HepG2 (cell line): ENCODE data around the gene PCDH12. TPM values are rescaled to one million over a fixed set of nuclear protein-coding genes. Genes with fewer than 3 reads are reported as not detected.

Experiments used
- ATF3 ChIP-seq: sonication (generic); formaldehyde crosslinking; IDR thresholded peaks from 2 replicates; pipeline ENCODE4 v1.4.0; 2020; ENCODE audit warnings: missing genetic modification reagents
- FOXO1 ChIP-seq: sonication (generic); formaldehyde crosslinking; IDR thresholded peaks from 2 replicates; pipeline ENCODE4 v1.4.0; 2020; ENCODE audit warnings: missing genetic modification reagents
- GLI4 ChIP-seq: sonication (generic); formaldehyde crosslinking; IDR thresholded peaks from 2 replicates; pipeline ENCODE4 v1.5.1; 2020; ENCODE audit warnings: missing genetic modification reagents, mild to moderate bottlenecking, moderate library complexity, borderline replicate concordance
- GMEB1 ChIP-seq: sonication (generic); formaldehyde crosslinking; IDR thresholded peaks from 2 replicates; pipeline ENCODE4 v1.5.1; 2020; ENCODE audit warnings: missing genetic modification reagents, mild to moderate bottlenecking, borderline replicate concordance
- GTF3A ChIP-seq: sonication (generic); formaldehyde crosslinking; conservative IDR thresholded peaks from 2 replicates; pipeline ENCODE4 v1.4.0; 2020; ENCODE audit warnings: mild to moderate bottlenecking, missing genetic modification reagents
- IRF9 ChIP-seq: sonication (generic); formaldehyde crosslinking; IDR thresholded peaks from 2 replicates; pipeline ENCODE4 v1.8.0; 2022; ENCODE audit warnings: missing genetic modification reagents, mild to moderate bottlenecking, borderline replicate concordance
- MTA3 ChIP-seq: sonication (generic); formaldehyde crosslinking; IDR thresholded peaks from 2 replicates; pipeline ENCODE4 v1.4.0; 2020; ENCODE audit warnings: missing genetic modification reagents
- PAWR ChIP-seq: sonication (generic); formaldehyde crosslinking; IDR thresholded peaks from 2 replicates; pipeline ENCODE4 v1.4.0; 2020; ENCODE audit warnings: missing genetic modification reagents, mild to moderate bottlenecking, borderline replicate concordance
- PHF5A ChIP-seq: IDR thresholded peaks from one replicate; pipeline ENCODE4 v1.6.1; 2018; ENCODE audit warnings: low read depth, missing genetic modification reagents; ENCODE audit not compliant: unreplicated experiment
- SATB2 ChIP-seq: sonication (generic); formaldehyde crosslinking; IDR thresholded peaks from 2 replicates; pipeline ENCODE4 v1.5.0; 2020; ENCODE audit warnings: missing genetic modification reagents
- SNAPC2 ChIP-seq: sonication (generic); formaldehyde crosslinking; IDR thresholded peaks from 2 replicates; pipeline ENCODE4 v1.8.1; 2022; ENCODE audit warnings: mild to moderate bottlenecking, missing genetic modification reagents
- THAP11 ChIP-seq: IDR thresholded peaks from 2 replicates; pipeline ENCODE4 v1.6.1; 2016; ENCODE audit warnings: missing biosample characterization, missing genetic modification reagents
- ZBTB26 ChIP-seq: IDR thresholded peaks from 2 replicates; pipeline ENCODE4 v1.6.1; 2016; ENCODE audit warnings: missing compliant biosample characterization, missing genetic modification reagents, borderline replicate concordance
- ZFP36L1 ChIP-seq: sonication (generic); formaldehyde crosslinking; IDR thresholded peaks from 2 replicates; pipeline ENCODE4 v1.8.0; 2022; ENCODE audit warnings: mild to moderate bottlenecking, missing genetic modification reagents, moderate library complexity
- ZMYM4 ChIP-seq: sonication (generic); formaldehyde crosslinking; IDR thresholded peaks from 2 replicates; pipeline ENCODE4 v1.8.1; 2023; ENCODE audit warnings: mild to moderate bottlenecking, missing genetic modification reagents
- ZNF496 ChIP-seq: sonication (generic); formaldehyde crosslinking; IDR thresholded peaks from 2 replicates; pipeline ENCODE4 v1.8.1; 2023; ENCODE audit warnings: mild to moderate bottlenecking, moderate library complexity, missing genetic modification reagents; ENCODE audit not compliant: insufficient replicate concordance
- ZNF7 ChIP-seq: IDR thresholded peaks from 2 replicates; pipeline ENCODE4 v1.6.1; 2016; ENCODE audit warnings: missing biosample characterization, missing genetic modification reagents
- ZNF770 ChIP-seq: sonication (generic); formaldehyde crosslinking; IDR thresholded peaks from 2 replicates; pipeline ENCODE4 v1.5.0; 2020; ENCODE audit warnings: mild to moderate bottlenecking, missing genetic modification reagents
- ZSCAN29 ChIP-seq: sonication (generic); formaldehyde crosslinking; conservative IDR thresholded peaks from 2 replicates; pipeline ENCODE4 v1.4.0; 2020; ENCODE audit warnings: mild to moderate bottlenecking, missing genetic modification reagents
- polyA plus RNA-seq, 8 experiments: library from polyadenylated mRNA; depleted of rRNA in 3 of 8; stranded (reverse) in 7 of 8; unstranded in 1 of 8; fragments of >200 nt; fragmentation: Illumina TruSeq in 4 of 8; extraction: Trizol in 4 of 8; gene quantifications; 2 replicates each; pipeline versions ENCODE4 v1.2.1 to v1.2.3, GENCODE V29; 2011 to 2016; ENCODE audit warnings: low read depth in 4 of 8, missing spikeins in 1 of 8, mixed read lengths in 1 of 8; ENCODE audit not compliant: insufficient read depth in 1 of 8
- total RNA-seq, 5 experiments: library from RNA; depleted of rRNA; stranded (reverse); fragments of >200 nt; fragmentation: Illumina TruSeq; extraction: Trizol; gene quantifications; 2 replicates each; pipeline ENCODE4 v1.2.3, GENCODE V29; 2016; ENCODE audit warnings: low read depth in 1 of 5

PCDH12 gene
- total and polyA plus RNA-seq, 2 of the 13 experiments (the other 11 are each of a cell fraction or from before 2014, with no cell fraction given) = not detected

- TF ChIP-seq ZFP36L1 (CRISPR knock-in tag) (peak; percentile 82; the same call in 1 of the 2 replicates), ZNF770 (CRISPR knock-in tag) (no peak), GMEB1 (CRISPR knock-in tag) (peak; percentile 80), PHF5A (no peak), GLI4 (CRISPR knock-in tag) (peak; percentile 57; the same call in 1 of the 2 replicates), SNAPC2 (CRISPR knock-in tag) (peak; percentile 51; the same call in 1 of the 2 replicates), PAWR (0 out of 2 replicates have a peak, but pooled peaks have one; percentile 73), ATF3 (CRISPR knock-in tag) (no peak), IRF9 (CRISPR knock-in tag) (peak; percentile 83; the same call in 1 of the 2 replicates), ZSCAN29 (CRISPR knock-in tag) (peak; percentile 85), ZBTB26 (CRISPR knock-in tag) (peak; percentile 67; the same call in 1 of the 2 replicates), ZNF7 (CRISPR knock-in tag) (peak; percentile 53; the same call in 1 of the 2 replicates), FOXO1 (CRISPR knock-in tag) (no peak; the same call in 1 of the 2 replicates), THAP11 (CRISPR knock-in tag) (peak; percentile 86), ZNF496 (no peak), SATB2 (CRISPR knock-in tag) (0 out of 2 replicates have a peak, but pooled peaks have one; percentile 50), GTF3A (CRISPR knock-in tag) (0 out of 2 replicates have a peak, but pooled peaks have one; percentile 45), MTA3 (no peak), ZMYM4 (CRISPR knock-in tag) (peak; percentile 98)
Measured at GRCh38 chr5:141968914-141969608, 11.1 kb upstream of the PCDH12 start, which contains the start of gene RNF14 (continued).
